Measurements from ENCODE around the gene SUPT3H. TPM values are rescaled to one million over a fixed set of nuclear protein-coding genes. Genes with fewer than 3 reads are reported as not detected.
A peak's percentile ranks its signal among the peaks of the same experiment; 100 is the strongest.

The SUPT3H gene
- total and polyA plus RNA-seq, 2 of the 13 experiments (the other 11 are each of a cell fraction or from before 2014, with no cell fraction given) = 11.9 to 36.1 TPM

DNA sequence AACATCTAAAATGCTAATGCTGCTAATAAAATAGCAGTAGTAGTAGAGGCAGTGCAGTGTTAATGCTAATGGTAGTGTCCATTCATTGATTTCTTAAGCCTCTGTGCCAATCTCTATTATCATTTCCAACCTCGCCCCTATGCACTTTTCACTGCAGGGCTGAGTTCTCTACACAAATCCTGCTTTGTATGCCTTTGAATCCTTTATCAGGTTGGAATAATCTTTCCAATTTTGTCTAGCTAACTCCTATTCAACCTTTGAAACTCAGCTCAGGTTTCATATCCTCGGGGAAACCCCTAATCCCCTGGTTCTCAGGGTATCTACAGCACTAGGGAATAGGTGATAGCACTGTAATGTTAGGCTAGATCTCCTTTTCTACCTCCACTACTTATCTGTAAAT is 333.6 kb downstream of the SUPT3H start (continued):
- TF ChIP-seq ZNF280B (CRISPR knock-in tag; IDR thresholded peaks at IDR 0.05; ENCODE audit: borderline replicate concordance) = no peak
- TF ChIP-seq HINFP (CRISPR knock-in tag; IDR thresholded peaks at IDR 0.05; ENCODE audit: low read depth) = no peak
- peak in 1 of 2 experiments; percentile 45; a peak in 1 of 4 replicates for TF ChIP-seq EP300 (IDR thresholded peaks at IDR 0.05; ENCODE audit: low read depth in 2 of 2, low read length in 2 of 2)
- TF ChIP-seq EP300 (CRISPR knock-in tag; IDR thresholded peaks at IDR 0.05; ENCODE audit: borderline replicate concordance) = no peak
- TF ChIP-seq ZNF143 (CRISPR knock-in tag; IDR thresholded peaks at IDR 0.05) = no peak
- TF ChIP-seq ZBTB10 (CRISPR knock-in tag; IDR thresholded peaks at IDR 0.05; ENCODE audit: borderline replicate concordance) = no peak
- TF ChIP-seq CHCHD3 (CRISPR knock-in tag; IDR thresholded peaks at IDR 0.05) = no peak
- TF ChIP-seq HNF4G (IDR thresholded peaks at IDR 0.05; ENCODE audit: borderline replicate concordance, low read depth, low read length) = 0 out of 2 replicates have a peak, but pooled peaks have one; percentile 31
- TF ChIP-seq HNF4G (CRISPR knock-in tag; IDR thresholded peaks at IDR 0.05; ENCODE audit: borderline replicate concordance, low read depth) = no peak
- peak; percentile 61 for TF ChIP-seq HNF4A (CRISPR knock-in tag; IDR thresholded peaks at IDR 0.05)
- no peak for TF ChIP-seq SMAD1 (CRISPR knock-in tag; IDR thresholded peaks at IDR 0.05; ENCODE audit: borderline replicate concordance, low read depth)
- TF ChIP-seq SMC3 (IDR thresholded peaks at IDR 0.05; ENCODE audit: low read length) = no peak
- TF ChIP-seq IRX3 (CRISPR knock-in tag; IDR thresholded peaks at IDR 0.05; ENCODE audit: borderline replicate concordance, low read depth) = no peak
- no peak for TF ChIP-seq ZNF7 (CRISPR knock-in tag; IDR thresholded peaks at IDR 0.05)
- no peak for TF ChIP-seq SKIL (CRISPR knock-in tag; IDR thresholded peaks at IDR 0.05; ENCODE audit: borderline replicate concordance)
- TF ChIP-seq HIVEP1 (CRISPR knock-in tag; IDR thresholded peaks at IDR 0.05) = no peak
- TF ChIP-seq, protein P1, sequence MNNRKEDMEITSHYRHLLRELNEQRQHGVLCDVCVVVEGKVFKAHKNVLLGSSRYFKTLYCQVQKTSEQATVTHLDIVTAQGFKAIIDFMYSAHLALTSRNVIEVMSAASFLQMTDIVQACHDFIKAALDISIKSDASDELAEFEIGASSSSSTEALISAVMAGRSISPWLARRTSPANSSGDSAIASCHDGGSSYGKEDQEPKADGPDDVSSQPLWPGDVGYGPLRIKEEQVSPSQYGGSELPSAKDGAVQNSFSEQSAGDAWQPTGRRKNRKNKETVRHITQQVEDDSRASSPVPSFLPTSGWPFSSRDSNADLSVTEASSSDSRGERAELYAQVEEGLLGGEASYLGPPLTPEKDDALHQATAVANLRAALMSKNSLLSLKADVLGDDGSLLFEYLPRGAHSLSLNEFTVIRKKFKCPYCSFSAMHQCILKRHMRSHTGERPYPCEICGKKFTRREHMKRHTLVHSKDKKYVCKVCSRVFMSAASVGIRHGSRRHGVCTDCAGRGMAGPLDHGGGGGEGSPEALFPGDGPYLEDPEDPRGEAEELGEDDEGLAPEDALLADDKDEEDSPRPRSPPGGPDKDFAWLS (CRISPR knock-in tag; IDR thresholded peaks at IDR 0.05; ENCODE audit: borderline replicate concordance) = no peak
- TF ChIP-seq ZNF761 (CRISPR knock-in tag; conservative IDR thresholded peaks at IDR 0.05) = no peak

All from HepG2 (cell line).